ENCODE results near the gene CEP97.
"Not testable (repeated sequence)": the region's sequence is repeated elsewhere in the genome, so short reads cannot be mapped to it uniquely, and the experiment has no call there.

Gene CEP97

GRCh38 chr3:101724329-101725193 lies at the start of gene CEP97:
Gene CEP97 (plus strand): TSS chr3:101724614. CDS start chr3:101724677, 63 bp downstream.
- Histone ChIP-seq H3K4me1 (ENCODE audit: control insufficient read depth, insufficient read depth, low read length) (peaks cover 23% of the 10 kb centered on the region), H3K9me3 (ENCODE audit: control insufficient read depth, low read length) (no peaks in the 10 kb centered on the region), H3K4me3 (ENCODE audit: low read length) (peak within 1 kb of the TSS; percentile 96), H3K9ac (ENCODE audit: low read length) (peak within 1 kb of the TSS; percentile 88), H3K27me3 (replicated peaks; ENCODE audit: control insufficient read depth, insufficient read depth, low read length) (no peaks in the 10 kb centered on the region), H3K36me3 (ENCODE audit: control insufficient read depth, insufficient read depth, low read length, severe bottlenecking) (no peaks in the 10 kb centered on the region)
- peak; percentile 97 for DNase-seq (ENCODE audit: low read depth)

DNA sequence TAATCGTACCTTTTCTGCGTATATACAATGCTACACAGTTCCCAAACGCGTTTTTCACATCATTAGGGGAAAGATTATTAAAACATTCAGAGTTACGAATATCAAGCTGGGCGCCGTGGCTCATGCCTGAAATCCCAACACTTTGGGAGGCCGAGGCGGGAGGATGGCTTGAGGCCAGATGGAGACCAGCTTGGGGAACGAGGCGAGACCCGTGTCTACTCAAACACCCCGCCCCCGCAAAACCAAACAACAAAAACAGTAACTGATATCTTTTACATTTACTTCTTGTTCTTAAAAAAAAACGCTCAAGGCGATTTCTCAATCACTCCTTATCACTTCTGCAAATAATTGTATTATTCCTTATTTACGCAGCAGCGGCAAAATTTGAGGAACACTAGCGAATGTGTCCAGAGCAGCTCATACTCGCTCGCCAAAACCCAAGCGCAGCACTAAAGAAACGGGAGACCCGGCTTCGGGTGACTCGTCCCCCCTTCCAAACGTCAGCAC lies 48.7 kb upstream of the CEP97 start:
- no peaks in the 10 kb centered on the region for H3K27me3 ChIP-seq (replicated peaks; ENCODE audit: control insufficient read depth, insufficient read depth, low read length)
- DNase-seq (ENCODE audit: low read depth), result no peak
- peaks cover 23% of the 10 kb centered on the region for H3K36me3 ChIP-seq (ENCODE audit: control insufficient read depth, insufficient read depth, low read length, severe bottlenecking)
- peak overlapping the region; percentile 97 for H3K9ac ChIP-seq (ENCODE audit: low read length)
- H3K9me3 ChIP-seq (ENCODE audit: control insufficient read depth, low read length), result no peaks in the 10 kb centered on the region
- peaks cover 23% of the 10 kb centered on the region for H3K4me1 ChIP-seq (ENCODE audit: control insufficient read depth, insufficient read depth, low read length)
- H3K4me3 ChIP-seq (ENCODE audit: low read length), result peak overlapping the region; percentile 95

DNA sequence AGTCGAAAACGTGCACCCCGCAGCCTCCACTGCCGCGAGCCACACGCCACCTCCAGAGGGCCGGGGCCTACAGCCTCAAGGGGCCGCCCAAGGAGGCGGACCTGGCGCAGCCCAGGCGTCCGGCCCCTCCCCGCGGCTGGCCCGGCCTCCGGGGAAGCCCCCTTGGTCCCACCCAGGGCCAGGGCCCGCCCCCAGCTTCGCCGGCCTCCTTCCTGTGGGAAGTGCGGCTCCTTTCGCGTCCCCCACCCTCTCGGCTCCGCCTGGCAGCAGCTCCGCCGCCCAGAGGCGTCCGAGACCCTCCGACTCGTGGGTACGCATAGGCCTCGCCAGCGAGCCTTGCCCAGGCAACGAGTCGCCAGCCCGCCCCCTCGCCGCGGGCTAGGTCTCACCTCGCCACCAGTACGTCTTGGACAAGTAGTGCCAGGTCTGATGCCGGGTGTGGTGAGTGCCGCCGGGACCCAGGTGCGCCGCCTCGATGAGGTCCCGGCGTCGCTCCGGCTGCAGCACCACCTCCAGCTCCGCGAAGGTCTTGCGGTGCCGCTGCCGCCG lies 48.1 kb upstream of the CEP97 start:
- Histone ChIP-seq H3K4me3 (ENCODE audit: low read length) (peak overlapping the region; percentile 95), H3K9ac (ENCODE audit: low read length) (peak overlapping the region; percentile 97), H3K27me3 (replicated peaks; ENCODE audit: control insufficient read depth, insufficient read depth, low read length) (no peaks in the 10 kb centered on the region), H3K9me3 (ENCODE audit: control insufficient read depth, low read length) (no peaks in the 10 kb centered on the region), H3K4me1 (ENCODE audit: control insufficient read depth, insufficient read depth, low read length) (peaks cover 23% of the 10 kb centered on the region), H3K36me3 (ENCODE audit: control insufficient read depth, insufficient read depth, low read length, severe bottlenecking) (peaks cover 23% of the 10 kb centered on the region)
- peak; percentile 98 for DNase-seq (ENCODE audit: low read depth)

GRCh38 chr3:101676765-101677435 lies 47.5 kb upstream of the CEP97 start, which contains the start of gene ZBTB11:
Gene ZBTB11 (minus strand): TSS chr3:101677132. CDS start chr3:101676914, 218 bp downstream.
- H3K9me3 ChIP-seq (ENCODE audit: control insufficient read depth, low read length), result no peaks in the 10 kb centered on the region
- peak within 1 kb of the TSS; percentile 97 for H3K9ac ChIP-seq (ENCODE audit: low read length)
- peaks cover 23% of the 10 kb centered on the region for H3K4me1 ChIP-seq (ENCODE audit: control insufficient read depth, insufficient read depth, low read length)
- peak; percentile 100 for DNase-seq (ENCODE audit: low read depth)
- H3K4me3 ChIP-seq (ENCODE audit: low read length), result peak within 1 kb of the TSS; percentile 95
- H3K36me3 ChIP-seq (ENCODE audit: control insufficient read depth, insufficient read depth, low read length, severe bottlenecking), result peaks cover 24% of the 10 kb centered on the region
- H3K27me3 ChIP-seq (replicated peaks; ENCODE audit: control insufficient read depth, insufficient read depth, low read length), result no peaks in the 10 kb centered on the region

- DNase-seq (ENCODE audit: low read depth), result no peak
- H3K9me3 ChIP-seq (ENCODE audit: control insufficient read depth, low read length), result no peaks in the 10 kb centered on the region
- H3K27me3 ChIP-seq (replicated peaks; ENCODE audit: control insufficient read depth, insufficient read depth, low read length), result no peaks in the 10 kb centered on the region
- peak overlapping the region; percentile 65 for H3K9ac ChIP-seq (ENCODE audit: low read length)
- H3K4me3 ChIP-seq (ENCODE audit: low read length), result peak overlapping the region; percentile 77
- H3K36me3 ChIP-seq (ENCODE audit: control insufficient read depth, insufficient read depth, low read length, severe bottlenecking), result peaks cover 32% of the 10 kb centered on the region
- H3K4me1 ChIP-seq (ENCODE audit: control insufficient read depth, insufficient read depth, low read length), result peaks cover 18% of the 10 kb centered on the region
Observed at GRCh38 chr3:101677436-101678286, 46.8 kb upstream of the CEP97 start.

- H3K36me3 ChIP-seq (ENCODE audit: control insufficient read depth, insufficient read depth, low read length, severe bottlenecking), result peaks cover 43% of the 10 kb centered on the region
- DNase-seq (ENCODE audit: low read depth); H3K4me3 ChIP-seq (ENCODE audit: low read length); H3K9ac ChIP-seq (ENCODE audit: low read length); H3K27me3 ChIP-seq (replicated peaks; ENCODE audit: control insufficient read depth, insufficient read depth, low read length); H3K9me3 ChIP-seq (ENCODE audit: control insufficient read depth, low read length): not testable (repeated sequence)
- peaks cover 26% of the 10 kb centered on the region for H3K4me1 ChIP-seq (ENCODE audit: control insufficient read depth, insufficient read depth, low read length)
Observed at GRCh38 chr3:101678837-101679236, 45.6 kb upstream of the CEP97 start.

GRCh38 chr3:101680466-101680865 lies 43.9 kb upstream of the CEP97 start:
- no peak overlapping the region for H3K9ac ChIP-seq (ENCODE audit: low read length)
- H3K36me3 ChIP-seq (ENCODE audit: control insufficient read depth, insufficient read depth, low read length, severe bottlenecking), result peaks cover 60% of the 10 kb centered on the region
- no peaks in the 10 kb centered on the region for H3K27me3 ChIP-seq (replicated peaks; ENCODE audit: control insufficient read depth, insufficient read depth, low read length)
- DNase-seq (ENCODE audit: low read depth), result no peak
- H3K4me3 ChIP-seq (ENCODE audit: low read length), result no peak overlapping the region
- H3K9me3 ChIP-seq (ENCODE audit: control insufficient read depth, low read length), result no peaks in the 10 kb centered on the region
- peaks cover 33% of the 10 kb centered on the region for H3K4me1 ChIP-seq (ENCODE audit: control insufficient read depth, insufficient read depth, low read length)

- Histone ChIP-seq H3K27me3 (replicated peaks; ENCODE audit: control insufficient read depth, insufficient read depth, low read length) (no peaks in the 10 kb centered on the region), H3K9ac (ENCODE audit: low read length) (peak overlapping the region; percentile 95), H3K9me3 (ENCODE audit: control insufficient read depth, low read length) (no peaks in the 10 kb centered on the region), H3K4me3 (ENCODE audit: low read length) (peak overlapping the region; percentile 91), H3K4me1 (ENCODE audit: control insufficient read depth, insufficient read depth, low read length) (peaks cover 42% of the 10 kb centered on the region), H3K36me3 (ENCODE audit: control insufficient read depth, insufficient read depth, low read length, severe bottlenecking) (peaks cover 56% of the 10 kb centered on the region)
- no peak for DNase-seq (ENCODE audit: low read depth)
Observed at GRCh38 chr3:101685050-101685400, 39.4 kb upstream of the CEP97 start.

DNA sequence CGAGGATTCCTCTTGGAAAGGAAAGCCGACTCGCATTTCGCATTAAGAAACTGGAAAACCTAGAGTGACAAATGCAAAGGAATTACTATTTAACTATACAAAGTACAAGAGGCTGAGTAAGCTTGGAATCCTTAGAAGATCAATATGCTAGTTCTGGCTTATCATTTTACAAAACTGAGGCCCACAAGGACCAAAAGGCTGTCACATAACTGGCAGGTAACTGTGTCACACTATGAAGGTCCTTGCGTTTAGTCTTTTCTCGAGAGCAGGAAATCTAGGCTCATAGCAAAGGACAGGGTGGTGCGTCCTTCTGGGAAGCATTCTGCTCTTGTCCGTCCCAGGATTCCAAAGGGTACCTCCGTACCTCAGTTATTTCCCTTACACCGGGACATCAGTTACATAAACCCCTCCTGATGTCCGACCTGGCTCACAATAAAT lies 38.5 kb upstream of the CEP97 start:
- Histone ChIP-seq H3K27me3 (replicated peaks; ENCODE audit: control insufficient read depth, insufficient read depth, low read length) (no peaks in the 10 kb centered on the region), H3K9ac (ENCODE audit: low read length) (peak overlapping the region; percentile 95), H3K36me3 (ENCODE audit: control insufficient read depth, insufficient read depth, low read length, severe bottlenecking) (peaks cover 47% of the 10 kb centered on the region), H3K9me3 (ENCODE audit: control insufficient read depth, low read length) (no peaks in the 10 kb centered on the region), H3K4me1 (ENCODE audit: control insufficient read depth, insufficient read depth, low read length) (peaks cover 42% of the 10 kb centered on the region), H3K4me3 (ENCODE audit: low read length) (peak overlapping the region; percentile 91)
- no peak for DNase-seq (ENCODE audit: low read depth)

DNA sequence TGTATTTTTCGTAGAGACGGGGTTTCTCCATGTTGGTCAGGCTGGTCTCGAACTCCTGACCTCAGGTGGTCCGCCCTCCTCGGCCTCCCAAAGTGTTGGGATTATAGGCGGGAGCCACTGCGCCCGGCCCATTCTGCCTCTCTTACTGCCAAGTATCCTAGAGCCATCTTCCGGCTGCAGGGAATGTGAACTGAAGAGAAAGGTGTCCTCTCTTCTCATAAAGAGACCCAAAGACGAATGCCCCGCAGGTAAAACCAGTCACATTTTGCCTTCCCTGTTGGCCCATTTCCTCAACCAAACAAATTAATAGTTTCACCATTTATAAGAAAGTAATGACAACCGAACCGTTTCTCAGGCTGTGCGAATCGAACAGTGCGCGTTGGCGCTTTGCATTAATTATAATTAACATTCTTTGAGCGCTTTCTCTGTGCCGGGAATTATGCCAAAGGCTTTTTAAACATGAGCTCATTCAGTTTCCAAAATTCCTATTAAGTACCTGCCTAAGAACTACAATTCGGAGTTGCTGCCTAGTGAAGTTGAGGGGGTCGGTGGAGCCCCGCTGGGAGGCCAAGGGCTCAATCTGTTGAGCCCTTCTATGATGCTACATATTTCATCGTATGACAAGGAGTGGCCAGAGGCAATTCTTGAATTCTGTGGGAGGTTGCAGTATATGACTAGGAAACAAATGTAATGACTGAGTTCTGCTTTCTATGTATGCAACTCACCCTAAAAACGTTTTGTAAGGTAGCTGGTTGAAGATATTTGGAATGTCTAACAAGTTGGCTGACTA lies 37.1 kb upstream of the CEP97 start:
- peaks cover 33% of the 10 kb centered on the region for H3K36me3 ChIP-seq (ENCODE audit: control insufficient read depth, insufficient read depth, low read length, severe bottlenecking)
- H3K9me3 ChIP-seq (ENCODE audit: control insufficient read depth, low read length), result no peaks in the 10 kb centered on the region
- peak; percentile 25 for DNase-seq (ENCODE audit: low read depth)
- peak overlapping the region; percentile 91 for H3K4me3 ChIP-seq (ENCODE audit: low read length)
- H3K9ac ChIP-seq (ENCODE audit: low read length), result peak overlapping the region; percentile 95
- H3K27me3 ChIP-seq (replicated peaks; ENCODE audit: control insufficient read depth, insufficient read depth, low read length), result no peaks in the 10 kb centered on the region
- peaks cover 42% of the 10 kb centered on the region for H3K4me1 ChIP-seq (ENCODE audit: control insufficient read depth, insufficient read depth, low read length)

Data from adipocyte (in vitro differentiated cells).